Measurements from ENCODE around the gene BAIAP2L1.
"Not testable (repeated sequence)": the region's sequence is repeated elsewhere in the genome, so short reads cannot be mapped to it uniquely, and the experiment has no call there.

BAIAP2L1 gene

DNA sequence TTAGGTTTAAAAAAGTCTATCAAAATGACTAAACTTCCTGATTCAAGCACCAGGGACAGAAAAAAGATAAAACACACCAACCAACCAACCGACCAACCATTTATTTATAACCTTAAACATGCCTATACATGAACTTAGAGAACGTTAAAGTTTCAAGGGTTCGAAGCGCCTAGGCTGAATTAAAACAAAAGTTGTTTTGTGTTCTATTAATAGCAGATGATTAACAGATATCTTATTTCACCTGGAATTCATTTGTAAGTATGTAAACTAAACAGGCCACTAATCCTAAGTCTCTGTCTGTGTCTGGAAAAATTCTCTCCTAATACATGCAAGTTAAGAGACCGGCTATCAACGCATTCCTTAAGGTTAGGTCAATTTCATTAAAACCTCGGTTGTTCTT lies 1.4 kb downstream of the BAIAP2L1 start:
- DNase-seq (ENCODE audit: low spot score): no peak

DNA sequence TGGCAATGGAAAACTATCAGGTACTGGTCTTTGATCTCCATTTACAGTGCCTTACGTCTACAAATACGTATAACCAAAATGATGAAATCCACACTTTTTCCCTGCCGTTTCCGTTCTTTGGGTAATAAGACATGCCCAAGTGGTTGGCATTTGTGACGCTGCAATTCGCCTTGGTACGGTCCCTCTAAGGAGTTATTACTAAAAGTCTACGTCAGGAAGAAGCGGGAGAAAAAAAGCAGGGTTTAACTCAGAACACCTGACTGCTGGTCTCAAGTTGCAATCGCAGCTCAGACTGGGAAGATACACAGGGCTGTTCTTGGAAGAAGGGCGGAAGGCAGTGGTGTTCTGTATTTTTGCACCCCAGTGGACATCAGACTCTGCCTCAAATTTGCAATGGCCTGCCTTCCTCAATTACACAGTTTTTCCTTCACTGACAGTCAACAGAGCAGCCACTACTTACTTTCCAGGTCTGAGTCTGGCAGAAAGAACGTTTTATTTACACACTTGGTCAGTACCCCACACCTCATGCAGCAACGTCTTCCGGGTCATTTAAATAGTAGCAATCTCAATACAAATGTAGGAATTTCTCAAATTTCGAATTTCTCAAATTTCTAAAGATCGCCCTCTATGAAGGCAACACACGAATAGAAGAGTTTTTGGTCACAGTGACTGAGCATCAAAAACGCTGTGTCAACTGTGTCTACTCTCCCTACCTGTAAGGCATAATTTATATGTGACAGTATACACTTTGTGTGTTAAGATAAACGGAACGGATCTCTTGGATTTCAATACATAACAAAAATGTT lies 2.1 kb downstream of the BAIAP2L1 start:
- no peak for DNase-seq (ENCODE audit: low spot score)

DNA sequence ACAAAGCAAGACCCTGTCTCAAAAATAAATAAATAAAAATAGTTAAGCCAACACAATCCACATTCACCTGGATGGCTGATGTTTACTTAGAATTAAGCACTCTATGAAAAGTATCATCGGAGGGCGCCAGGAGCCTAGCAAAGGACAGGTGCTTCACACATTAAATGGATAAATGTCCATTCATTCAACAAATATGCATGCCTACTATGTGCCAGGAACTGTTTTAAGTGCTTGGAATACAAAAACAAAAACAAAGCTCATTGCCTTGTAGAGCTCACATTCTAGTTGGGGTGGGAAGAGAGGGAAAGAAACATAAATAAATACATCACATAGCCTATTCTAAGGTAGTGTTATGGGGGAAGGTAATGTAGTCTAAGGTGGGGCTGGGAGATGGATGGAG lies 4.1 kb downstream of the BAIAP2L1 start:
- DNase-seq (ENCODE audit: low spot score): no peak

- DNase-seq (ENCODE audit: low spot score): no peak
These were observed 4.9 kb downstream of the BAIAP2L1 start for GRCh38 chr7:98395951-98396350.

DNA sequence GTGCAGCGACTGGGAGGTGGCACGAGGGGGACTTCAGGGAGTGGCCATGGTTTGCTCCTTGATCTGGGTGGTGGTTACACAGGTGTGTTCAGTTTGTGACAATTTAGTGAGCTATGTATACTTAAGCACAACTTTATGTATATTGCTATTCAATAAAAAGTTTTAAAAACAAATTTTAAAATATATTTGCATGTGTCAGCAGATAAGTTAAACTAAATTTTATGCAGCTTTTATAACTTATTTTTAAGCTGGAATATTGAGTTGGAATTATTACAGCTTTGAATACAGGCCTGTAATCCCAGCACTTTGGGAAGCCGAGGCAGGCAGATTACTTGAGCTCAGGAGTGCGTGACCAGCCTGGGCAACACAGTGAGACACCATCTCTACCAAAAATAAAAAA lies 5.4 kb downstream of the BAIAP2L1 start:
- no peak for DNase-seq (ENCODE audit: low spot score)

- DNase-seq (ENCODE audit: low spot score): no peak
These were observed 6.5 kb downstream of the BAIAP2L1 start for GRCh38 chr7:98394377-98394836.

GRCh38 chr7:98387544-98388226 lies 13.2 kb downstream of the BAIAP2L1 start:
- DNase-seq (ENCODE audit: low spot score): no peak

DNA sequence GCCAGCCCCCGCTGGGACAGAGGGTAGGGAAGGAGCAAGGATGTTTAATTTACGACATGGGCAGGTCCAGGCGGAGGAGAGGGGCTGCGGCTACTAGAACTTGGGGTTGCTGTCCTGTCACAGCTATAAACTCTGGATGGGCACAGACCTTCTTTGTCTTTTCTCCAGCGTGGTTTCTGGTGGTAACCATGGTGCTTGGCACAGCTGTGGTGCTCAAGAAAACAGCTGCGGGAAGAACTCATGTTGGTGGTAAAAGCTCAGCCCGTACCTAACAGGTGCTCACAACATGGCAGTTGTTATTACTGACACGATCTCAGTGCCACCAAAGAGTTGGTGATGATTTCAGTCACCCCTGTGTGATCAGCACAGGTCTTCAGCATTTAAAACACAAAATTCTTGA lies 13.8 kb downstream of the BAIAP2L1 start:
- no peak for DNase-seq (ENCODE audit: low spot score)

GRCh38 chr7:98385532-98385931 lies 15.4 kb downstream of the BAIAP2L1 start:
- not testable (repeated sequence) for DNase-seq (ENCODE audit: low spot score)

DNA sequence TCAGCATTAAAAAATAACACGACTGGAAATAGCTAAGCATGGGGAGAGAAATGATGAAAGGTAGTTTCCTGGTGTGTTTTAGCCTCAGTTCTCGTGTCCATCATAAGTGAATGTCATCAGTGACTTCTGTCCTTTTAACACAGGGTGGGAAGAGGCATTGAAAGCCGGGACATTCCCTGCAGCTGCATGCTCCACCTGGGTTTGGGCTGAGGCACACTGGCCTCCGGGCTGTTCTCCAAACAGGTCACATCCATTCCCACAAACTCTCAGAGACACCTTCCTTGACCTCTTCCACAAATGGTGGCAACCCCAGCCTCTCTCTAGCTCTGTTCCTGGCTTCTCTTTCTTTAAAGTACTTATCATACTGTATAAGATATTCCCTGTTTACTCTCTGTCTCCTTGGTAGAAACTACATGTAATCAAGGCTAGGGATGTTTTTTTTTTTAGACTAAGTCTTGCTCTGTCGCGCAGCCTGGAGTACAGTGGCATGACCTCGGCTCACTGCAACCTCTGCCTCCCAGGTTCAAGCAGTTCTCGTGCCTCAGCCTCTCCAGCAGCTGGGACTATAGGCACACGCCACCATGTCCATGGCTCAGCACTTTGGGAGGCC lies 22.6 kb downstream of the BAIAP2L1 start:
- DNase-seq (ENCODE audit: low spot score): no peak

GRCh38 chr7:98376711-98377110 lies 24.2 kb downstream of the BAIAP2L1 start:
- DNase-seq (ENCODE audit: low spot score): no peak

DNA sequence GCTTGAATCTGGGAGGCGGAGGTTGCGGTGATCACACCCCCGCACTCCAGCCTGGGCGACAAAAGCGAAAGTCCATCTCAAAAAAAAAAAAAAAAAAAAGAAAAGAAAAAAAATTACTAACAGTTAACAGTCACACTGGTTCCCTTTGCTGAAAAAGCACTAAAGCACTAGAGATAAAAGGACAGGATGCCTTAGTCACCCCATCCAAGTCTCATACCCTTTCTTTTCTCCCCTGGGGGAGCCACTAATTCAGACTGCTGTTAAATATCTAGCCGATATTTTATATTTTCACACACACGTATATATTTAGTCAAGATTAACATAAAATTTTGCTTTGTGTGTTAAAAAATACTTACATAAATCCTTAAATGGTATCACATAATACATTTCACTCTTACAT lies 25.2 kb downstream of the BAIAP2L1 start:
- DNase-seq (ENCODE audit: low spot score): no peak

GRCh38 chr7:98374285-98374680 lies 26.6 kb downstream of the BAIAP2L1 start:
- no peak for DNase-seq (ENCODE audit: low spot score)

DNA sequence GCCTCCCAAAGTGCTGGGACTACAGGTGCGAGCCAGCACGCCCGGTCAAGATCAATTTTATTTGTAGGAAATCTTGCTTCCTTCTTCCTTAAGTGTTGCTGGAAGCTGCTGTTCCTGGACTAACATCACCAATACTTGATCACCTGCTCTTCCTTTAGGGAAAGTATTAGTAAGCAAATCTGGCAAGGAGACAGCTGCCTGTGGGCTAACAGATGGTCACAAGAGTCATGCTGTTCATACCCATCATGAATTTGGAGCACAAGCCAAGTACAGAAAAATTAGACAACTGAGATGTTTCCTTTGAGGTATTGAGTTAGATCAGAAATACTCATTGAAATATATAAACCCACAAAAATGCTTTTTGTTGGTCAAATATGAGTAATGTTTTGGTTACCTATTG lies 27.9 kb downstream of the BAIAP2L1 start:
- DNase-seq (ENCODE audit: low spot score): no peak

- DNase-seq (ENCODE audit: low spot score): no peak
These were observed 31.2 kb downstream of the BAIAP2L1 start for GRCh38 chr7:98369726-98370125.

DNA sequence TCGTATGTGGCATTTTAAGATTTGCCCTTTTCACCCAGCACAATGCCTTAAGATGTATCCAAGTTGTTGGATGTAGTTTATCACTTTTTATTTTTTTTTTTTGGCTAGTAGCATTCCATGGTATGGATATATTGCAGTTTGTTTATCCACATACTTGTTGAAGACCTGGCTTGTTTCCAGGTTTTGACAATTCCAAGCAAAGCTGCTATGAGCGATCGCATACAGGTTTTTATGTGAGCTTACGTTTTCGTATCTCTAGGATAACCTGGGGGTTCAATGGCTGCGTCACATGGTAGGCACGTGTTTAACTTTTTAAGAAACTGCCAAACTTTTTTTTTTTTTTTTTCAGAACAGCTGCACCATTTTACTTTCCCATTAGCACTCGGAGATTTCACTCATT lies 32.2 kb downstream of the BAIAP2L1 start:
- DNase-seq (ENCODE audit: low spot score): no peak

DNA sequence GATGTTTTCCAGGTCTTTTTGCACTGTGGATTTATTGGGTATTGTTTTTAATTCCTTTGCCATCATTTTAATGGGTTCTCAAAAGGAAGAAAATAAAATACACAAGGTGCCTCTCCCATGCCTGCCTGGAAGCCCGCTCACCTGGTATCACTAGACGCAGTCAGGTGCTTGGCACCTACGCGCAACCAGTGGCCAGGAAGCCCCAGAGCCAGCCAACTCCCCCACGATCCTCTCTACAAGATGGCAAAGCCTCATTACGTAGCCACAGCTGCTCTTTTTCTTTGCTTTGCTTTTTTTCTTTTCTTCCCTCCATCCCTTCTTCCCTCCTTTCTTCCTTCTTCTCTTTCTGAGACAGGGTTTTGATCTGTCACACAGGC lies 34.3 kb downstream of the BAIAP2L1 start:
- DNase-seq (ENCODE audit: low spot score): no peak

- no peak for DNase-seq (ENCODE audit: low spot score)
These were observed 34.9 kb downstream of the BAIAP2L1 start for GRCh38 chr7:98365863-98366561.

DNA sequence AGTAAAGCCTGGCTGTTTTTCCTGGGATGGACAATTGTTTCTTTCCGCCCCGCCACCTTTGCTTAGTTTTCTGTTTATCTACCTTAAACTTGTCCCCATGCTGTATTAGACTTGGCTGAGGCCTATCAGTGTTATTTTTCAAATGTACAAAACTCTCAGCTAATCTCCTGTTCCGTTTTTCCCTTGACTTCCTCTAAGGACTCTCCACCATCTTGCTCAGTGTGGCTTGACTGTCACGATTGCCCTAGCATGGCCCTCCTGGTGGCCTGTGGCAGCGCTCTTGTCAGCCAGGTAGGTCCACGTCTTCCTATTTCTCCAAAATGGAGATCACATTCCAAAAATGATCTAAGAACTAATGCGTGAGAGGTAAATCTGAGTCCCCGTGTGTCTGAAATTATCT lies 36.7 kb downstream of the BAIAP2L1 start:
- no peak for DNase-seq (ENCODE audit: low spot score)

- no peak for DNase-seq (ENCODE audit: low spot score)
These were observed 38.4 kb downstream of the BAIAP2L1 start for GRCh38 chr7:98362517-98362916.

DNA sequence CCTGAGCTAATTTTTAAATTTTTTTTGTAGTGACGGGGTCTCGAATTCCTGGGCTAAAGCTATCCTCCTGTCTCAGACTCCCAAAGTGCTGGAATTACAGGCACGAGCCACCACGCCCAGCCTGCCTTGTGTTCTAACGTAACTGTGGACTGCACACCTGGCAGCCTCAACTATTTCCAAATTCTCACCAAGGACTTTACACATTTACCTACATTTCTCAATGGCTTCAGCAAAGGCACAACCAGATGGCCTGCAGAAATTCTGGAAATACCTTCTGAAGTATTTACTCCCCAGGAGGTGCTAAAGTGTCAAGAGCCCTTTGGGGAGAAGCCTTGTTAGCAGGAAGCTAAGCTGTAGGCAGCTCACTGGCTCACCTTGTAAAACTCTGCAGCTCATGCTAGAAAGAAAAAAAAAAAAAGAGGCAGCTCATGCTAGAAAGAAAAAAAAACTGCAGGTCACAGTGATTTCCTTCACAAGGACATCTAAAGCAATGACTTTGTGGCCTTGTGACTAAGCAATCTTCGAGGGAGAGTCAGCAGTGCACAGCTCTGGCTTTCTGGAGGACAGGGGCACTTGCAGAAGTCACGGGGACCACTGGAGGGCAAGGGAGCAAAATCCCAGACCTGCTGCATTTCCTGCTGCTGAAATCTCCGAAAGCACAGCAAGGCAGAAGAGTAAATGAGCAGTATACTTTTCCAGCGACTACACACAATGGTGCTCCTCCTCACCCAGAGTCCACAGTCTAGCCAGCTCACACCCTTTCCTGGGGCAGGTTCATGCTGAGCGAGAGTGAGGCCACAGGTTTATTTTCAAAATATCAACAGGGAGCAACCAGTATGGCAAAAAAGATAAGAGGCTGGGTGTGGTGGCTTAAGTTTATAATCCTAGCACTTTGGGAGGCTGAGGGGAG lies 40.4 kb downstream of the BAIAP2L1 start:
- DNase-seq (ENCODE audit: low spot score): no peak
